ENCODE measurements around the gene FAM168A.

DNA sequence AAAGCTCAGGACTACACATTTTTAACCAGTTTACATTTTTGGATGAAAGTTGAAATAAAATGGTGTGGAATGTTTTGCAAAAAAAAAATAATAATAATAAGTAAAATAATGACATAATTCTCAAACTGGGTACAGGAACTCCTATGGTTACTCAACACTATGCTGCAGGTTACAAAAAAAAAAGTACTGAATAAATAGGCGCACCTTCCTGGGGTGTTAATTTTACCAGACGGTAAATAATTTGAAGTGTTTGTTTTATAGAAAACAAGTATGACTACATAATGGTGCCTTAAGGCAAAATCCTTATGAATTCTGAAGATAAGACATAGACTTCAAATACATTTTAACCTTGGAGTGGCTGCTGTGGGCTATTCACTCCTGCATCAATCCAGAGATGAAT lies 145.2 kb downstream of the FAM168A start:
- TF ChIP-seq EP300 (IDR thresholded peaks at IDR 0.05) = no peak
- TF ChIP-seq, protein P1, sequence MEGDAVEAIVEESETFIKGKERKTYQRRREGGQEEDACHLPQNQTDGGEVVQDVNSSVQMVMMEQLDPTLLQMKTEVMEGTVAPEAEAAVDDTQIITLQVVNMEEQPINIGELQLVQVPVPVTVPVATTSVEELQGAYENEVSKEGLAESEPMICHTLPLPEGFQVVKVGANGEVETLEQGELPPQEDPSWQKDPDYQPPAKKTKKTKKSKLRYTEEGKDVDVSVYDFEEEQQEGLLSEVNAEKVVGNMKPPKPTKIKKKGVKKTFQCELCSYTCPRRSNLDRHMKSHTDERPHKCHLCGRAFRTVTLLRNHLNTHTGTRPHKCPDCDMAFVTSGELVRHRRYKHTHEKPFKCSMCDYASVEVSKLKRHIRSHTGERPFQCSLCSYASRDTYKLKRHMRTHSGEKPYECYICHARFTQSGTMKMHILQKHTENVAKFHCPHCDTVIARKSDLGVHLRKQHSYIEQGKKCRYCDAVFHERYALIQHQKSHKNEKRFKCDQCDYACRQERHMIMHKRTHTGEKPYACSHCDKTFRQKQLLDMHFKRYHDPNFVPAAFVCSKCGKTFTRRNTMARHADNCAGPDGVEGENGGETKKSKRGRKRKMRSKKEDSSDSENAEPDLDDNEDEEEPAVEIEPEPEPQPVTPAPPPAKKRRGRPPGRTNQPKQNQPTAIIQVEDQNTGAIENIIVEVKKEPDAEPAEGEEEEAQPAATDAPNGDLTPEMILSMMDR (IDR thresholded peaks at IDR 0.05) = no peak
- no peak for TF ChIP-seq POLR2A (IDR thresholded peaks at IDR 0.05)

All from tibial nerve (tissue), 4 donors.